ENCODE data around the gene CTNNA3. TPM values are rescaled to one million over a fixed set of nuclear protein-coding genes. Genes with fewer than 3 reads are reported as not detected.

CTNNA3 gene
- total RNA-seq, 1 donor from 2014 or later = 0.30 TPM

DNA sequence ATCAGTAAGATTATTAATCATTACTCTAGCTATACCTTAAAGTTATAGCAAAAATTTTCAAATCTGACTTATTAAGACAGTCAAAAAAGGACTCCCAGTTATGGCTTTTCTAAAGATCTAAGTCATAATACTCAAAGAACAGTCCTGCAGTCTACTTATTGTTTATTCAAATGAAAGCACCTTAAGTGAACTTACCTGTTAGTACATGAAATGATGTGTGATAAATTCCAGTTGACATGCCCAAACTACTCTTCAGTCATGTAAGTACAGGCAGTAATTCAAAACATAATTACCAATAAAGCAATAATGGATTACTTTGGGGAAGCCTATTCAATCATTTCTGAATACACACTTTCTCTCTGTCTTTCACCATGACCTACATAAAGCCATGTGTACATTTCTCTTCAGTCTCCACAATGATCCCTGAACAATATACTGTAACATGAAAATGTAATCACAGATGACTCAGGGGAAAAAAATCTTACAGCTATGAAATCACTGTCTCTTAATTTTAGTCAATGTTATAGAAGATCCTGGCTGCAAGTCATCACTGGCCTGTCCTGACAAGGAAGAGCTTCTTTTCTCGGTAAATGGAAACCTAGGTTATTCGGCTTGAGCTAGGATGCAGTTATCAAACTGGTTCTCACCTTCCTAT, 1190.9 kb downstream of the CTNNA3 start:
- H3K4me3 Mint-ChIP-seq (ENCODE audit: unreplicated experiment) = no peak overlapping the region
- DNase-seq (ENCODE audit: extremely low spot score, unreplicated experiment) = no peak
- no peak for TF ChIP-seq CTCF (IDR thresholded peaks at IDR 0.05)
- no peaks in the 10 kb centered on the region for H3K36me3 Mint-ChIP-seq (ENCODE audit: unreplicated experiment)
- no peaks in the 10 kb centered on the region for H3K9me3 Mint-ChIP-seq (ENCODE audit: unreplicated experiment)
- peaks cover 21% of the 10 kb centered on the region for H3K4me1 Mint-ChIP-seq (ENCODE audit: unreplicated experiment)
- H3K27me3 Mint-ChIP-seq (ENCODE audit: unreplicated experiment) = no peaks in the 10 kb centered on the region
- H3K27ac Mint-ChIP-seq (ENCODE audit: unreplicated experiment) = no peak overlapping the region

GRCh38 chr10:66501356-66501755, 1194.6 kb downstream of the CTNNA3 start:
- no peaks in the 10 kb centered on the region for H3K36me3 Mint-ChIP-seq (ENCODE audit: unreplicated experiment)
- H3K4me1 Mint-ChIP-seq (ENCODE audit: unreplicated experiment) = peaks cover 6% of the 10 kb centered on the region
- H3K4me3 Mint-ChIP-seq (ENCODE audit: unreplicated experiment) = no peak overlapping the region
- no peak for DNase-seq (ENCODE audit: extremely low spot score, unreplicated experiment)
- H3K27ac Mint-ChIP-seq (ENCODE audit: unreplicated experiment) = no peak overlapping the region
- no peak for TF ChIP-seq CTCF (IDR thresholded peaks at IDR 0.05)
- no peaks in the 10 kb centered on the region for H3K27me3 Mint-ChIP-seq (ENCODE audit: unreplicated experiment)
- H3K9me3 Mint-ChIP-seq (ENCODE audit: unreplicated experiment) = no peaks in the 10 kb centered on the region

- no peak overlapping the region for H3K4me3 Mint-ChIP-seq (ENCODE audit: unreplicated experiment)
- TF ChIP-seq CTCF (IDR thresholded peaks at IDR 0.05) = no peak
- no peak overlapping the region for H3K27ac Mint-ChIP-seq (ENCODE audit: unreplicated experiment)
- DNase-seq (ENCODE audit: extremely low spot score, unreplicated experiment) = no peak
- H3K36me3 Mint-ChIP-seq (ENCODE audit: unreplicated experiment) = no peaks in the 10 kb centered on the region
- H3K9me3 Mint-ChIP-seq (ENCODE audit: unreplicated experiment) = peaks cover 4% of the 10 kb centered on the region
- H3K4me1 Mint-ChIP-seq (ENCODE audit: unreplicated experiment) = peaks cover 7% of the 10 kb centered on the region
- no peaks in the 10 kb centered on the region for H3K27me3 Mint-ChIP-seq (ENCODE audit: unreplicated experiment)
Observed at GRCh38 chr10:66483966-66484365, 1212.0 kb downstream of the CTNNA3 start.

DNA sequence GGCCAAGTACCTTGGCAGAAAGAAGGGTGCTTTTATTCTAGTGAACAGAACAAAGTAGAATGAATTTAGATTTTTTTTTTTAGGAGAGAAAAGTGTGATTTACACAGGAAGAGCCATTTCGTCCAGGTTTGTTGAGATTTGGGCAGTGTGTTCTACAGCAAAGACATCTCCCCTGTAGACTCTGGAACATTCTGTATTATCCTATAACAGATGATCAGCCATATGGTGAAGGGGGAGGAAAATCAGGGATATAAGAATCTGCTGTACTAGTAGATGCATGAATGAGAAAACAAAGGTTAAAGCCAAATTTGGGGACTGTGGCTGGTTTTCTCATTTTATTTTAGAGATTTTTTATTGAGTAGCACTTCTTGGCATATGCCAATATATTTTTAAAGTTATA, 1223.8 kb downstream of the CTNNA3 start:
- Mint-ChIP-seq H3K9me3 (ENCODE audit: unreplicated experiment) (peaks cover 9% of the 10 kb centered on the region), H3K27me3 (ENCODE audit: unreplicated experiment) (no peaks in the 10 kb centered on the region), H3K4me1 (ENCODE audit: unreplicated experiment) (peaks cover 6% of the 10 kb centered on the region), H3K27ac (ENCODE audit: unreplicated experiment) (no peak overlapping the region), H3K36me3 (ENCODE audit: unreplicated experiment) (peaks cover 1% of the 10 kb centered on the region), H3K4me3 (ENCODE audit: unreplicated experiment) (no peak overlapping the region)
- no peak for TF ChIP-seq CTCF (IDR thresholded peaks at IDR 0.05)
- no peak for DNase-seq (ENCODE audit: extremely low spot score, unreplicated experiment)

DNA sequence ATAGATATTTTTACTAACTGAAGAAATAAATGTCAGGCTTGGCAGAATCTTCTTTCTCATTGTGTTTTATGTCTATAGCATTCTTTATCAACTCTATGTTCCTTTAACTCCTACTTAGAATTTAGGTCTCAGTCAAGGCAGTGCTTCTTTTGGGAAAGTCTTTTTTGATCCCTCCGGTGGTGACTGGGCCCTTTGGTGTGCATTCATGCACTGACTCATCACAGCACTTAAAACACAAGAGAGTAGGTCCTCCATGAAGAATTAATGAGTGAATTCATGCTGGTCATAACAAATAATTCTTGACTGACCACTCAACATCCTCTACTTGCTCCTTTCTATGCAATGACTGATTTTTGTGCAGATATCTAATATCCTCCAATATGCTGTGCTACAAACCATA, 1229.0 kb downstream of the CTNNA3 start:
- Mint-ChIP-seq H3K9me3 (ENCODE audit: unreplicated experiment) (peaks cover 5% of the 10 kb centered on the region), H3K4me3 (ENCODE audit: unreplicated experiment) (no peak overlapping the region), H3K27ac (ENCODE audit: unreplicated experiment) (no peak overlapping the region), H3K36me3 (ENCODE audit: unreplicated experiment) (no peaks in the 10 kb centered on the region), H3K27me3 (ENCODE audit: unreplicated experiment) (peaks cover 8% of the 10 kb centered on the region), H3K4me1 (ENCODE audit: unreplicated experiment) (peaks cover 5% of the 10 kb centered on the region)
- no peak for TF ChIP-seq CTCF (IDR thresholded peaks at IDR 0.05)
- no peak for DNase-seq (ENCODE audit: extremely low spot score, unreplicated experiment)
